ENCODE measurements around the gene ARHGAP40. TPM values are rescaled to one million over a fixed set of nuclear protein-coding genes. Genes with fewer than 3 reads are reported as not detected.

The ARHGAP40 gene
- total and polyA plus RNA-seq, 2 experiments from 2014 or later = 0.21 TPM; not detected in 1

DNA sequence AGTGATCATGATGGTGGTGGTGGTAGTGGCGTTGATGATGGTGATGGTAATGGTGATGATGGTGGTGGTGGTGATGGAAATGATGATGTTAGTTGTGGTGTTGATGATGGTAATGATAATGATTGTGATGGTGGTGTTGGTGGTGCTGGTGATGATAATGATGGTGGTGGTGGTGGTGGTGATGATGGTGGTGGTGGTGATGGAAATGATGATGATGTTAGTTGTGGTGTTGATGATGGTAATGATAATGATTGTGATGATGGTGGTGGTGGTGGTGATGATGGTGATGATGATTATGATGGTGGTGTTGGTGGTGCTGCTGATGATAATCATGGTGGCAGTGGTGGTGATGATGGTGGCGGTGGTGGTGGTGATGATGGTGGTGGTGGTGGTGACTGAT, 51.4 kb downstream of the ARHGAP40 start:
- H3K36me3 ChIP-seq (ENCODE audit: insufficient read depth) = no peaks in the 10 kb centered on the region

More for the DNA sequence above, 51.4 kb downstream of the ARHGAP40 start:
- 0 out of 3 replicates have a peak, but pooled peaks cover 3% of the 10 kb centered on the region for H3K9me3 Mint-ChIP-seq
- H3K4me3 Mint-ChIP-seq = no peak overlapping the region
- H3K79me2 ChIP-seq (replicated peaks; ENCODE audit: insufficient read depth) = no peaks in the 10 kb centered on the region
- no peaks in the 10 kb centered on the region; the same call in 1 of the 2 replicates for H3K4me1 ChIP-seq (ENCODE audit: insufficient read depth)
- H3K9me2 ChIP-seq (ENCODE audit: insufficient read depth) = peaks cover 13% of the 10 kb centered on the region
- no peak overlapping the region for H3K4me3 ChIP-seq
- H3K27ac Mint-ChIP-seq = no peak overlapping the region
- H3K36me3 Mint-ChIP-seq (ENCODE audit: low read depth) = no peaks in the 10 kb centered on the region
- H3K27me3 Mint-ChIP-seq (ENCODE audit: insufficient read depth, low read depth, poor library complexity) = peaks cover 17% of the 10 kb centered on the region
- H3F3A ChIP-seq (replicated peaks; ENCODE audit: low read depth) = no peaks in the 10 kb centered on the region
- DNase-seq (ENCODE audit: low spot score) (no peak), ATAC-seq (no peak)
- H3K27ac ChIP-seq (ENCODE audit: low read depth) = no peak overlapping the region
- TF ChIP-seq CREB1 (CRISPR knock-in tag; IDR thresholded peaks at IDR 0.05; ENCODE audit: low read depth) (no peak), POLR2AphosphoS5 (IDR thresholded peaks at IDR 0.05; ENCODE audit: low read depth) (no peak), STAT1 (IDR thresholded peaks at IDR 0.05; ENCODE audit: unreplicated experiment) (no peak), ETS1 (IDR thresholded peaks at IDR 0.05) (no peak), JUNB (IDR thresholded peaks at IDR 0.05; ENCODE audit: unreplicated experiment) (no peak), CTCF (conservative IDR thresholded peaks at IDR 0.05; ENCODE audit: low read depth in 2 of 2) (no peak), EZH2phosphoT487 (IDR thresholded peaks at IDR 0.05; ENCODE audit: unreplicated experiment) (no peak)
- TF ChIP-seq, protein P1, sequence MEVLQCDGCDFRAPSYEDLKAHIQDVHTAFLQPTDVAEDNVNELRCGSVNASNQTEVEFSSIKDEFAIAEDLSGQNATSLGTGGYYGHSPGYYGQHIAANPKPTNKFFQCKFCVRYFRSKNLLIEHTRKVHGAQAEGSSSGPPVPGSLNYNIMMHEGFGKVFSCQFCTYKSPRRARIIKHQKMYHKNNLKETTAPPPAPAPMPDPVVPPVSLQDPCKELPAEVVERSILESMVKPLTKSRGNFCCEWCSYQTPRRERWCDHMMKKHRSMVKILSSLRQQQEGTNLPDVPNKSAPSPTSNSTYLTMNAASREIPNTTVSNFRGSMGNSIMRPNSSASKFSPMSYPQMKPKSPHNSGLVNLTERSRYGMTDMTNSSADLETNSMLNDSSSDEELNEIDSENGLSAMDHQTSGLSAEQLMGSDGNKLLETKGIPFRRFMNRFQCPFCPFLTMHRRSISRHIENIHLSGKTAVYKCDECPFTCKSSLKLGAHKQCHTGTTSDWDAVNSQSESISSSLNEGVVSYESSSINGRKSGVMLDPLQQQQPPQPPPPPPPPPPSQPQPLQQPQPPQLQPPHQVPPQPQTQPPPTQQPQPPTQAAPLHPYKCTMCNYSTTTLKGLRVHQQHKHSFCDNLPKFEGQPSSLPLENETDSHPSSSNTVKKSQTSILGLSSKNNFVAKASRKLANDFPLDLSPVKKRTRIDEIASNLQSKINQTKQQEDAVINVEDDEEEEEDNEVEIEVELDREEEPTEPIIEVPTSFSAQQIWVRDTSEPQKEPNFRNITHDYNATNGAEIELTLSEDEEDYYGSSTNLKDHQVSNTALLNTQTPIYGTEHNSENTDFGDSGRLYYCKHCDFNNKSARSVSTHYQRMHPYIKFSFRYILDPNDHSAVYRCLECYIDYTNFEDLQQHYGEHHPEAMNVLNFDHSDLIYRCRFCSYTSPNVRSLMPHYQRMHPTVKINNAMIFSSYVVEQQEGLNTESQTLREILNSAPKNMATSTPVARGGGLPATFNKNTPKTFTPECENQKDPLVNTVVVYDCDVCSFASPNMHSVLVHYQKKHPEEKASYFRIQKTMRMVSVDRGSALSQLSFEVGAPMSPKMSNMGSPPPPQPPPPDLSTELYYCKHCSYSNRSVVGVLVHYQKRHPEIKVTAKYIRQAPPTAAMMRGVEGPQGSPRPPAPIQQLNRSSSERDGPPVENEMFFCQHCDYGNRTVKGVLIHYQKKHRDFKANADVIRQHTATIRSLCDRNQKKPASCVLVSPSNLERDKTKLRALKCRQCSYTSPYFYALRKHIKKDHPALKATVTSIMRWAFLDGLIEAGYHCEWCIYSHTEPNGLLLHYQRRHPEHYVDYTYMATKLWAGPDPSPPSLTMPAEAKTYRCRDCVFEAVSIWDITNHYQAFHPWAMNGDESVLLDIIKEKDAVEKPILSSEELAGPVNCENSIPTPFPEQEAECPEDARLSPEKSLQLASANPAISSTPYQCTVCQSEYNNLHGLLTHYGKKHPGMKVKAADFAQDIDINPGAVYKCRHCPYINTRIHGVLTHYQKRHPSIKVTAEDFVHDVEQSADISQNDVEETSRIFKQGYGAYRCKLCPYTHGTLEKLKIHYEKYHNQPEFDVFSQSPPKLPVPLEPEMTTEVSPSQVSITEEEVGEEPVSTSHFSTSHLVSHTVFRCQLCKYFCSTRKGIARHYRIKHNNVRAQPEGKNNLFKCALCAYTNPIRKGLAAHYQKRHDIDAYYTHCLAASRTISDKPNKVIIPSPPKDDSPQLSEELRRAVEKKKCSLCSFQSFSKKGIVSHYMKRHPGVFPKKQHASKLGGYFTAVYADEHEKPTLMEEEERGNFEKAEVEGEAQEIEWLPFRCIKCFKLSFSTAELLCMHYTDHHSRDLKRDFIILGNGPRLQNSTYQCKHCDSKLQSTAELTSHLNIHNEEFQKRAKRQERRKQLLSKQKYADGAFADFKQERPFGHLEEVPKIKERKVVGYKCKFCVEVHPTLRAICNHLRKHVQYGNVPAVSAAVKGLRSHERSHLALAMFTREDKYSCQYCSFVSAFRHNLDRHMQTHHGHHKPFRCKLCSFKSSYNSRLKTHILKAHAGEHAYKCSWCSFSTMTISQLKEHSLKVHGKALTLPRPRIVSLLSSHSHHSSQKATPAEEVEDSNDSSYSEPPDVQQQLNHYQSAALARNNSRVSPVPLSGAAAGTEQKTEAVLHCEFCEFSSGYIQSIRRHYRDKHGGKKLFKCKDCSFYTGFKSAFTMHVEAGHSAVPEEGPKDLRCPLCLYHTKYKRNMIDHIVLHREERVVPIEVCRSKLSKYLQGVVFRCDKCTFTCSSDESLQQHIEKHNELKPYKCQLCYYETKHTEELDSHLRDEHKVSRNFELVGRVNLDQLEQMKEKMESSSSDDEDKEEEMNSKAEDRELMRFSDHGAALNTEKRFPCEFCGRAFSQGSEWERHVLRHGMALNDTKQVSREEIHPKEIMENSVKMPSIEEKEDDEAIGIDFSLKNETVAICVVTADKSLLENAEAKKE (CRISPR knock-in tag; IDR thresholded peaks at IDR 0.05) = no peak
- TF ChIP-seq, protein P2, sequence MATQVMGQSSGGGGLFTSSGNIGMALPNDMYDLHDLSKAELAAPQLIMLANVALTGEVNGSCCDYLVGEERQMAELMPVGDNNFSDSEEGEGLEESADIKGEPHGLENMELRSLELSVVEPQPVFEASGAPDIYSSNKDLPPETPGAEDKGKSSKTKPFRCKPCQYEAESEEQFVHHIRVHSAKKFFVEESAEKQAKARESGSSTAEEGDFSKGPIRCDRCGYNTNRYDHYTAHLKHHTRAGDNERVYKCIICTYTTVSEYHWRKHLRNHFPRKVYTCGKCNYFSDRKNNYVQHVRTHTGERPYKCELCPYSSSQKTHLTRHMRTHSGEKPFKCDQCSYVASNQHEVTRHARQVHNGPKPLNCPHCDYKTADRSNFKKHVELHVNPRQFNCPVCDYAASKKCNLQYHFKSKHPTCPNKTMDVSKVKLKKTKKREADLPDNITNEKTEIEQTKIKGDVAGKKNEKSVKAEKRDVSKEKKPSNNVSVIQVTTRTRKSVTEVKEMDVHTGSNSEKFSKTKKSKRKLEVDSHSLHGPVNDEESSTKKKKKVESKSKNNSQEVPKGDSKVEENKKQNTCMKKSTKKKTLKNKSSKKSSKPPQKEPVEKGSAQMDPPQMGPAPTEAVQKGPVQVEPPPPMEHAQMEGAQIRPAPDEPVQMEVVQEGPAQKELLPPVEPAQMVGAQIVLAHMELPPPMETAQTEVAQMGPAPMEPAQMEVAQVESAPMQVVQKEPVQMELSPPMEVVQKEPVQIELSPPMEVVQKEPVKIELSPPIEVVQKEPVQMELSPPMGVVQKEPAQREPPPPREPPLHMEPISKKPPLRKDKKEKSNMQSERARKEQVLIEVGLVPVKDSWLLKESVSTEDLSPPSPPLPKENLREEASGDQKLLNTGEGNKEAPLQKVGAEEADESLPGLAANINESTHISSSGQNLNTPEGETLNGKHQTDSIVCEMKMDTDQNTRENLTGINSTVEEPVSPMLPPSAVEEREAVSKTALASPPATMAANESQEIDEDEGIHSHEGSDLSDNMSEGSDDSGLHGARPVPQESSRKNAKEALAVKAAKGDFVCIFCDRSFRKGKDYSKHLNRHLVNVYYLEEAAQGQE (IDR thresholded peaks at IDR 0.05; ENCODE audit: unreplicated experiment) = no peak
- no peak overlapping the region for H2AFZ ChIP-seq
- H3K4me1 Mint-ChIP-seq = no peaks in the 10 kb centered on the region; the same call in 2 of the 3 replicates
- peaks cover 32% of the 10 kb centered on the region for H3K27me3 ChIP-seq (ENCODE audit: insufficient read depth)
- 0 out of 2 replicates have a peak, but pooled peaks cover 2% of the 10 kb centered on the region for H4K20me1 ChIP-seq (replicated peaks; ENCODE audit: insufficient read depth)
- H3K4me2 ChIP-seq = no peak overlapping the region
